ENCODE data around the gene PARP12. TPM values are rescaled to one million over a fixed set of nuclear protein-coding genes. Genes with fewer than 3 reads are reported as not detected.

The PARP12 gene
- total RNA-seq, 2 donors from 2014 or later, result 17.4 to 43.6 TPM

DNA sequence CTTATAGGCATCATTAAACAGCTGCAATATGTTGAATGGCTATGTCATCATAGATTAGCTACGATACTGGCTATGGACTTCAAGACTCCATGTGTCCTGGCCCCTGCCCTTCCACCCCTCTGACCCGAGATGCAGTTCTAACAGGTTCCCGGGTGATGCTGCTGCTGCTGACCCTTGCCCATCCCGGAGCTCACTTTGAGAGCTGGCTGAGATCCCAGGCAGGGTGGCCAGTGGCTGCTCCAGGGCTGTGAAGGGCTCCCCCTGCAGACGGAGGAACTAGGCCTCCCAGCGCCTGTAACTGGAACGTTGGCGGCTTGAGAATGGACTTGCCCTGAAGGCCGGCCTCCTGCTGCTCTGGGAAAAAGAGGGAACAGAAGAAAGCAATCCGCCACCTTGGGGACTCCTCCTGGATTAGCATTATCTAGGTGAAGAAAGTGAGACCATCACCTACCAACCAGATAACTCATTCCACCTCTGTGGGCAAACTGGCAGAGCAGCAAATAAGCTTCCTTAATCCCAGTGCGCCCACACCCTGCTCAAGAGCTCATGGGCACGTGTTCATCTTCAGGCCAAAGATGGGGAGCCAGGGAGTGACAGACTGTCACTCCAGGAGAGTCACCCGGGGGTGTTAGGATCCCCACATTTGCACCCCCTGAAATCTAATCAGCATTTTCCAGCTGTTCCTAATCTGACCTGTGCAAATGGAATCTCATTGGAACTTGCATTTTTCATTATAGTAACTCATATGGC is 56.8 kb downstream of the PARP12 start:
- H3K9me3 Mint-ChIP-seq, result no peaks in the 10 kb centered on the region
- H3K36me3 Mint-ChIP-seq (ENCODE audit: low read depth), result no peaks in the 10 kb centered on the region
- no peak overlapping the region for H3K27ac Mint-ChIP-seq

DNA sequence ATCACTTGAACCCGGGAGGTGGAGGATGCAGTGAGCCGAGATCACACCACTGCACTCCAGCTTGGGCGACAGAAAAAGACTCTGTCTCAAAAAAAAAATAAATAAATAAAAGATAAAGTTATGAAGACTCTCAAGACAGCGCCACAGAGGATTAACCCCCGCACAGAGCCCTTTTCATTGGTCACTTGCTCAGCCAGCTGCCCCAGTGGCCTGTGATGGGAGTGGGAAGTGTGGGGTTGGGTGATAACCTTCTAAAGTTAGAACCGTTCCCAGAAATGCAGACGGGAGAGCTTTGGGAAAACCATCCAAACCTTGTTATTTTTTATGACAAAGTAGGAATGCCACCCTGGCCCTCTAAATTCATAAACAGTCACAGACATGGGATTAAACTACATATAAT is 57.4 kb downstream of the PARP12 start:
- no peak overlapping the region for H3K4me3 Mint-ChIP-seq
- no peaks in the 10 kb centered on the region for H3K27me3 Mint-ChIP-seq
- no peaks in the 10 kb centered on the region for H3K4me1 Mint-ChIP-seq
- no peak for ATAC-seq (replicated peaks)
- no peaks in the 10 kb centered on the region for H3K36me3 Mint-ChIP-seq (ENCODE audit: low read depth)
- H3K27ac Mint-ChIP-seq, result no peak overlapping the region
- H3K9me3 Mint-ChIP-seq, result no peaks in the 10 kb centered on the region

More for the DNA sequence above, 56.8 kb downstream of the PARP12 start:
- Mint-ChIP-seq H3K27me3 (no peaks in the 10 kb centered on the region), H3K4me3 (no peak overlapping the region), H3K4me1 (no peaks in the 10 kb centered on the region)
- ATAC-seq (replicated peaks), result no peak

GRCh38 chr7:140004672-140005071 is 58.1 kb downstream of the PARP12 start:
- Mint-ChIP-seq H3K4me3 (no peak overlapping the region), H3K9me3 (no peaks in the 10 kb centered on the region), H3K27me3 (no peaks in the 10 kb centered on the region), H3K27ac (no peak overlapping the region), H3K36me3 (ENCODE audit: low read depth) (no peaks in the 10 kb centered on the region), H3K4me1 (no peaks in the 10 kb centered on the region)
- no peak for ATAC-seq (replicated peaks)

DNA sequence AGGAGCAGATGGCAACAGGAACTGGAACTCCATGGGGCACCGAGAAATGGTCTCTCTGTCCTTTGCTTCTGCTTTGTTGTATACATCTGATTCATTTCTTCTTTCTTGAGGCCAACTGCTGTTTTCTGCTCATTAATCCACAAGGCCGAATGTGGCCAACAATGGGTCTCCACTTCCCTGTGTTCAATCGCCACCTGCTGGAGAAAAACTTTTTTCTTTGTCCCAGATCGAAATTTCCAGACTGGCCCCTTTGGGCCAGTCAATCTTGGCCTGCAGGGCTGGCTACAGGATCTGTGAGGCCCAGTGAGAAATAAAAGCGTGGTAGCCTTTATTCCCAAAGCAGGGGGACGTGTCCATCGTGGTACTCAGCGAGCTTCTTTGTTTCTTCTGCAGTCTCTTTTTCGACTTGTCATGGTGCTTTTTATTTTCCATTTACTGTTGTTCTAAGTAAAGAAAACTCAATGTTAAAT is 58.8 kb downstream of the PARP12 start:
- peak; percentile 42 for ATAC-seq (replicated peaks)
- Mint-ChIP-seq H3K36me3 (ENCODE audit: low read depth) (no peaks in the 10 kb centered on the region), H3K27me3 (no peaks in the 10 kb centered on the region), H3K9me3 (no peaks in the 10 kb centered on the region), H3K27ac (no peak overlapping the region), H3K4me3 (no peak overlapping the region), H3K4me1 (no peaks in the 10 kb centered on the region)

- no peaks in the 10 kb centered on the region for H3K27me3 Mint-ChIP-seq
- H3K4me1 Mint-ChIP-seq, result no peaks in the 10 kb centered on the region
- H3K27ac Mint-ChIP-seq, result no peak overlapping the region
- no peak for ATAC-seq (replicated peaks)
- H3K36me3 Mint-ChIP-seq (ENCODE audit: low read depth), result no peaks in the 10 kb centered on the region
- no peak overlapping the region for H3K4me3 Mint-ChIP-seq
- H3K9me3 Mint-ChIP-seq, result no peaks in the 10 kb centered on the region
These were observed 62.0 kb downstream of the PARP12 start for GRCh38 chr7:140000666-140001268.

DNA sequence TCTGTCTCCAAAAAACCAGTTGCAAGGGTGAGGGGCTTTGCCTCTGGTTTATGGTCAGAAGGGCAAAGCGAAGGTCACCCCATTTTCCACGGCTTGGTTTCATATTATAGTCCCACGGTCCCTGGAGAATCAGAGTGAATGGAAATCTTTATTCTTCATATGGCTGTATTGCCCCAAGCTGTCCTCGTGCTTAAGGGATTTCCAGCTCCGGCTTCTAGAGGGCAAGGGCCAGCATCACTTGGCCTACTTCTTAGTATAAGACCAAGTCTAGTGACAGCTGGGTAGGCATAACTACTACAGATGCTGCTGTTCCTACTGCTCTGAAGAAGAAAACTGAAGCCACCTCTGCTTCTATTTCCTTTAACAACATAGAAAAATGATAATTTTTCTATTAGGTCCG is 63.2 kb downstream of the PARP12 start:
- H3K4me1 Mint-ChIP-seq, result no peaks in the 10 kb centered on the region
- no peaks in the 10 kb centered on the region for H3K36me3 Mint-ChIP-seq (ENCODE audit: low read depth)
- H3K27ac Mint-ChIP-seq, result no peak overlapping the region
- no peaks in the 10 kb centered on the region for H3K9me3 Mint-ChIP-seq
- no peak for ATAC-seq (replicated peaks)
- H3K4me3 Mint-ChIP-seq, result no peak overlapping the region
- no peaks in the 10 kb centered on the region for H3K27me3 Mint-ChIP-seq

GRCh38 chr7:139998572-139998971 is 64.2 kb downstream of the PARP12 start:
- no peak overlapping the region for H3K4me3 Mint-ChIP-seq
- no peak overlapping the region for H3K27ac Mint-ChIP-seq
- H3K27me3 Mint-ChIP-seq, result no peaks in the 10 kb centered on the region
- H3K4me1 Mint-ChIP-seq, result no peaks in the 10 kb centered on the region
- H3K9me3 Mint-ChIP-seq, result no peaks in the 10 kb centered on the region
- no peak for ATAC-seq (replicated peaks)
- H3K36me3 Mint-ChIP-seq (ENCODE audit: low read depth), result no peaks in the 10 kb centered on the region

DNA sequence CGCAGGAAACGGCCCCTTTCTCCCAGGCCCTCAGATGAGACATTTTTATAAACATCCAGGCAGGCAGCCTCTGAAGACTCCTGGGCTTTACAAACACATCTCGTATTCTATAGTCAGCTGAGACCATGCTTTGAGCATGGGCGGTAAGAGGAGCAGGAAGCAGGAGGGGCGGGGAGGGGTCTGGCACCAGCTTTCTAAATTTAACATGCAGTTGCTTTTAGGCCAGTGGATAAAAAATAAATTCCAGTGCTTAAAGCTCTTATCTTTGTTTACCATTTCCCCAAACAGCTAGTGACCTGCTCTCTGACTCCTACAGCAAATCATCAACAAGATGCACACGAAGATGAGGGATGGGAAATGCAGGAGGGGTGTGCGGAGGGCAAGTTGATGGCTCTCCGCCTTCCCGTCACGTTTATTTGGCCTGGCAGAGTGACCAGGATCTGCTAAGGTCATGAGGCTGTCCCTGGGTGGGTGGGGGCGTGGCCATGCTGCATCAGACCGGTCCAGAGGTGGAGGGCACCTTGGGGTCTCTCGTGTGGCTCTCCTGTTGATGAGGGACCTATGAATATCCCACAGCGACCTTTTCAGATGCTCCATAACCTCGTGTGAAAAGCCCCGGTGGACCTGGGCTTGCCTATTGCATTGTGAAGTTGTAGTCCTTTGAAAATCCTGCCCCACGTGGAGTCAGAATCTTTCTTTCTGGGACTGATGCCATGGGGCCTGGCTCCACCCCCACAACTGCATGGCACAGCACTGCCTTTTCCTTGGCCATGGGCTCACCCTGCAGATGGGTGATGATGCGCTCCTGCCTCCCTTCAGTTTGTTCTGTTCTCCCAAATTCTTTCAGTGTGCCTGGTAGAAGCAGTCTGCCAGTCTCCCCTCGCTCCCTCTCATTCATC is 67.5 kb downstream of the PARP12 start:
- no peaks in the 10 kb centered on the region for H3K4me1 Mint-ChIP-seq
- ATAC-seq (replicated peaks), result no peak

DNA sequence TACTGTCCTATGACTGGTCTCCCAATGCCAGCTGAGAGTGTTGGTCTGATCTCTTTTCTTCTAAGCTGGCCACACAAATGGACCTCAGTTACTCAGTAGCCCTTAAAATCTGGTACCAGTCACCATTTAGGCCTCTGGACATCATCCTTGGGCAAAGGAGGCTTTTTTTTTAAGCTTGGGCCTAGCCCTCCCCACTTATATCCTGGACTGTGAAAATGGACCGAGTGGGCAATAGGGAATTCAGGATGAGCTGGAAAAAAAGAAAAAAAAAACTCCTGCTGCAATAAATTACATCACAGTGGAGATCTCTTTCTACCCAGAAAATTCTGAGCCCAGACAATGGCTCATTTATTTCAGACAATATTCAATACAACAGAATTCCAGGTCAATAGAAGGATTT is 68.4 kb downstream of the PARP12 start:
- H3K4me1 Mint-ChIP-seq, result no peaks in the 10 kb centered on the region
- no peaks in the 10 kb centered on the region for H3K36me3 Mint-ChIP-seq (ENCODE audit: low read depth)
- H3K27me3 Mint-ChIP-seq, result no peaks in the 10 kb centered on the region
- H3K9me3 Mint-ChIP-seq, result no peaks in the 10 kb centered on the region
- H3K27ac Mint-ChIP-seq, result no peak overlapping the region
- ATAC-seq (replicated peaks), result no peak
- H3K4me3 Mint-ChIP-seq, result no peak overlapping the region

More for the DNA sequence above, 67.5 kb downstream of the PARP12 start:
- Mint-ChIP-seq H3K9me3 (no peaks in the 10 kb centered on the region), H3K27ac (no peak overlapping the region), H3K4me3 (no peak overlapping the region), H3K27me3 (no peaks in the 10 kb centered on the region), H3K36me3 (ENCODE audit: low read depth) (no peaks in the 10 kb centered on the region)

DNA sequence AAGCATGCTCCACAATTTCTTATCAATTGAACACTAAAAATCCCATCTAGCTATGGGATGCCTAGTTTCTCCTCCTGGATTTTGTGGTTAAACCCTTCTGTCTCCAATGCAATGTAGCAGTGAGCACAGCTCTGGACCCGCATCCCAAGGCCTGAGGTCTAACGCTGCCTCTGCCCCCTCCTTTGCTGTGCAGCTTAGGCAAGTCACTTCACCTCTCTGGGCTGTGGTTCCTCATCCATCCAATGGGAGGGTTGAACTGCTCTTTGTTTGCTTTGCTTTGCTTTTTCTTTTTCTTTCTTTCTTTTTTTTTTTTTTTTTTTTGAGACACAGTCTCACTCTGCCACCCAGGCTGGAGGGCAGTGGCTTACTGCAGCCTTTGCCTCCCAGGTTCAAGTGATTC is 69.2 kb downstream of the PARP12 start:
- Mint-ChIP-seq H3K36me3 (ENCODE audit: low read depth) (no peaks in the 10 kb centered on the region), H3K4me3 (no peak overlapping the region), H3K4me1 (no peaks in the 10 kb centered on the region), H3K27me3 (no peaks in the 10 kb centered on the region), H3K9me3 (no peaks in the 10 kb centered on the region), H3K27ac (no peak overlapping the region)
- ATAC-seq (replicated peaks), result no peak

GRCh38 chr7:139993169-139993568 is 69.6 kb downstream of the PARP12 start:
- Mint-ChIP-seq H3K27ac (no peak overlapping the region), H3K9me3 (no peaks in the 10 kb centered on the region), H3K36me3 (ENCODE audit: low read depth) (no peaks in the 10 kb centered on the region), H3K27me3 (no peaks in the 10 kb centered on the region), H3K4me3 (no peak overlapping the region), H3K4me1 (no peaks in the 10 kb centered on the region)
- ATAC-seq (replicated peaks), result no peak

- Mint-ChIP-seq H3K4me1 (no peaks in the 10 kb centered on the region), H3K27me3 (no peaks in the 10 kb centered on the region), H3K27ac (no peak overlapping the region), H3K9me3 (no peaks in the 10 kb centered on the region), H3K36me3 (ENCODE audit: low read depth) (no peaks in the 10 kb centered on the region), H3K4me3 (no peak overlapping the region)
- no peak for ATAC-seq (replicated peaks)
These were observed 70.3 kb downstream of the PARP12 start for GRCh38 chr7:139992353-139993044.

GRCh38 chr7:139991911-139992310 is 70.8 kb downstream of the PARP12 start:
- Mint-ChIP-seq H3K36me3 (ENCODE audit: low read depth) (no peaks in the 10 kb centered on the region), H3K9me3 (no peaks in the 10 kb centered on the region), H3K27me3 (no peaks in the 10 kb centered on the region), H3K4me3 (no peak overlapping the region), H3K4me1 (no peaks in the 10 kb centered on the region), H3K27ac (peak overlapping the region; percentile 22)
- ATAC-seq (replicated peaks), result no peak

DNA sequence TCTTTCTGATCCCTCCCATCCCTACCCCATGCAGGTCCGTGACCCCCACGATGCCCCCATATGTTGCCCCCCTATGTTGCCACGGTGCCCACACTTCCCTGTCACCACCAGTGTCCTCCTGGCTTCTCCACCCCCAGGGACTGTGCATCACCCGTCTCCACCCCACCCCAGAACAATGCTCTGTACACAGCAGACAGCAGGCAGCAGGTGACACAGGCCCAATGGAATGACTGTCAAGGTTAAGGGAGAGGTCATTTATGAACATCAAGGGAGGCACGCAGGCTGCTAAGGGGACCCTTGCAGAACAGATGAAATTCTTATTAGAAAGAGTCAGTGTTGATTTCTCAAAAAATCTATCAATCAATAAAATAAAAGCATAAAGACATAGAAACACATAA is 71.5 kb downstream of the PARP12 start:
- Mint-ChIP-seq H3K36me3 (ENCODE audit: low read depth) (no peaks in the 10 kb centered on the region), H3K4me1 (no peaks in the 10 kb centered on the region), H3K4me3 (no peak overlapping the region), H3K27ac (peak overlapping the region; percentile 22), H3K27me3 (no peaks in the 10 kb centered on the region), H3K9me3 (no peaks in the 10 kb centered on the region)
- no peak for ATAC-seq (replicated peaks)
